Adrenal gland (tissue), 12 donors: ENCODE results near the gene WDR13. TPM values are rescaled to one million over a fixed set of nuclear protein-coding genes. Genes with fewer than 3 reads are reported as not detected.

ENCODE experiments used
- DNase-seq, 7 donors: peaks; one replicate each; pipeline ENCODE4 v3.0.0-alpha.2; 2019 to 2020
- H3K27ac ChIP-seq, 5 donors: fragments of 200-600 bp; sonication (generic) in 4 of 5; 1 replicate in 3 of 5; 2 replicates in 2 of 5; pipeline versions ENCODE4 v1.5.1 to v1.8.0; 2016 to 2020; ENCODE audit warnings: mild to moderate bottlenecking in 1 of 5
- H3K27me3 ChIP-seq: fragments of 200-600 bp; 2 replicates; pipeline ENCODE4 v1.8.0; 2021
- H3K36me3 ChIP-seq, 2 donors: fragments of 200-600 bp; replicated peaks in 1 of 2; 1 replicate in 1 of 2; 2 replicates in 1 of 2; pipeline versions ENCODE4 v1.5.1 to v1.8.0; 2018 to 2022
- H3K4me1 ChIP-seq, 2 donors: fragments of 200-600 bp; replicated peaks in 1 of 2; 1 replicate in 1 of 2; 2 replicates in 1 of 2; pipeline versions ENCODE4 v1.5.1 to v1.8.0; 2018 to 2021
- H3K4me3 ChIP-seq, 4 donors: fragments of 200-600 bp; sonication (generic) in 3 of 4; one replicate each; pipeline ENCODE4 v1.5.1; 2016 to 2018
- H3K9me3 ChIP-seq, 3 donors: fragments of 200-600 bp; sonication (generic) in 1 of 3; replicated peaks in 1 of 3; 1 replicate in 2 of 3; 2 replicates in 1 of 3; pipeline versions ENCODE4 v1.5.1 to v1.8.0; 2016 to 2021
- CTCF ChIP-seq, 6 experiments: fragments of 450-650 bp in 4 of 6; fragments of 200-600 bp in 2 of 6; sonication (generic) in 1 of 6; IDR thresholded peaks; 1 replicate in 5 of 6; 2 replicates in 1 of 6; pipeline versions ENCODE4 v1.5.1 to v1.8.0; 2016 to 2021; ENCODE audit warnings: antibody characterized with exemption in 6 of 6, mild to moderate bottlenecking in 2 of 6, moderate library complexity in 1 of 6
- POLR2A ChIP-seq, 2 donors: fragments of 450-650 bp; IDR thresholded peaks; one replicate each; pipeline ENCODE4 v1.6.1; 2017; ENCODE audit warnings: antibody characterized with exemption in 2 of 2, mild to moderate bottlenecking in 2 of 2, moderate library complexity in 1 of 2
- WGBS, 4 donors: extraction: QIAGEN DNeasy Blood & Tissue Kit in 2 of 4; methylation state at CpG; one replicate each; pipeline versions ENCODE4 v1.1.5 to v1.1.7; 2013 to 2017; 5-methylcytosine and 5-hydroxymethylcytosine counted together
- intact Hi-C, 2 donors: fragments of 100-400 bp; cut with DNase I; formaldehyde crosslinking; loops; one replicate each; pipeline versions ENCODE4 v1.14.1 to v1.15.0; 2022 to 2023
- polyA plus RNA-seq, 3 donors: library from polyadenylated mRNA; stranded (reverse); fragments of 200-250 nt in 2 of 3; fragments of 350-450 nt in 1 of 3; fragmentation: Illumina TruSeq in 1 of 3; extraction: RNeasy Lipid Tissue Mini Kit (QIAGEN cat#74804) in 1 of 3; gene quantifications; one replicate each; pipeline ENCODE4 v1.2.3, GENCODE V29; 2013 to 2014
- total RNA-seq, 9 donors: library from RNA; depleted of rRNA in 4 of 9; stranded (reverse); fragments of >200 nt in 4 of 9; fragments of 120-200 nt in 1 of 9; fragmentation: NEBNext Ultra II Directional in 1 of 9; extraction: Animal tissue kit (Norgen Biotek cat#: 25700) in 1 of 9; gene quantifications; one replicate each; pipeline versions ENCODE4 v1.1.0 to v1.2.4, GENCODE V29; 2013 to 2023
- donor health status: healthy with polysubstance abuse.
- donor health status: Bipolar disorder and iron deficiency.
- donor health status: DM: yes; HTN: yes; CAD: no.
- donor health status: DM: no; HTN: no; CAD: no.
- donor health status: DM: no; HTN: no; CAD: no.
- donor health status: DM: yes; HTN: yes; CAD: no.

Gene WDR13
- total and polyA plus RNA-seq, 12 donors: 53.5 to 677 (median 171) TPM

GRCh38 chrX:48573690-48574269, 23.5 kb upstream of the WDR13 start:
- H3K4me1 ChIP-seq: peaks cover 4 to 16% of the 10 kb centered on the region in 2 donors
- peak; percentile 39 to 75 (median 49) for DNase-seq
- TF ChIP-seq CTCF (IDR thresholded peaks at IDR 0.05): no peak
- no peak for TF ChIP-seq POLR2A (IDR thresholded peaks at IDR 0.05)
- WGBS, 4 donors: 28 to 53% (median 42%) methylated on average over 18 to 19 of the region's 19 CpGs
- no peaks in the 10 kb centered on the region for H3K27me3 ChIP-seq
- H3K27ac ChIP-seq: peak overlapping the region; percentile 89 to 99 (median 98)
- H3K36me3 ChIP-seq: peaks cover 0 to 34% of the 10 kb centered on the region in 2 donors
- no peaks in the 10 kb centered on the region for H3K9me3 ChIP-seq
- H3K4me3 ChIP-seq: peak overlapping the region in 1 of 4 donors; percentile 65
- intact Hi-C loops: no loop called here

GRCh38 chrX:48574270-48575266, 22.7 kb upstream of the WDR13 start, which contains the start of gene RBM3:
RBM3 (plus strand) TSS chrX:48574484; CDS start chrX:48575181, 697 bp downstream.
- peak; percentile 87 to 90 for TF ChIP-seq POLR2A (IDR thresholded peaks at IDR 0.05)
- peak in 5 of 6 experiments; percentile 15 to 56 (median 54) for TF ChIP-seq CTCF (IDR thresholded peaks at IDR 0.05)
- intact Hi-C loops: no loop called here
- peak; percentile 91 to 97 (median 94) for DNase-seq
- H3K36me3 ChIP-seq: peaks cover 0 to 34% of the 10 kb centered on the region in 2 donors
- H3K27me3 ChIP-seq: no peaks in the 10 kb centered on the region
- WGBS, 4 donors: 0 to 53% (median 18%) methylated on average over 17 to 71 of the region's 71 CpGs
- peak within 1 kb of the TSS; percentile 27 to 65 (median 59) for H3K4me3 ChIP-seq
- H3K9me3 ChIP-seq: no peaks in the 10 kb centered on the region
- H3K27ac ChIP-seq: peak within 1 kb of the TSS; percentile 89 to 99 (median 98)
- H3K4me1 ChIP-seq: peaks cover 4 to 16% of the 10 kb centered on the region in 2 donors

- H3K27ac ChIP-seq: peak overlapping the region in 3 of 5 donors; percentile 98 to 99 (median 98)
- H3K9me3 ChIP-seq: no peaks in the 10 kb centered on the region
- DNase-seq: no peak
- H3K36me3 ChIP-seq: peaks cover 0 to 34% of the 10 kb centered on the region in 2 donors
- WGBS, 4 donors: 55 to 72% (median 68%) methylated on average over 5 to 13 of the region's 13 CpGs
- peak overlapping the region in 2 of 4 donors; percentile 65 for H3K4me3 ChIP-seq
- H3K27me3 ChIP-seq: no peaks in the 10 kb centered on the region
- TF ChIP-seq POLR2A (IDR thresholded peaks at IDR 0.05): no peak
- TF ChIP-seq CTCF (IDR thresholded peaks at IDR 0.05): no peak
- H3K4me1 ChIP-seq: peaks cover 4 to 16% of the 10 kb centered on the region in 2 donors
- intact Hi-C loops: no loop called here
Observed at GRCh38 chrX:48575642-48576041, 21.6 kb upstream of the WDR13 start.

- intact Hi-C loops: no loop called here
- no peak for TF ChIP-seq POLR2A (IDR thresholded peaks at IDR 0.05)
- TF ChIP-seq CTCF (IDR thresholded peaks at IDR 0.05): no peak
- peak overlapping the region in 1 of 4 donors; percentile 65 for H3K4me3 ChIP-seq
- peaks cover 0 to 34% of the 10 kb centered on the region in 2 donors for H3K36me3 ChIP-seq
- H3K4me1 ChIP-seq: peaks cover 4 to 16% of the 10 kb centered on the region in 2 donors
- WGBS, 4 donors: 39 to 60% (median 49%) methylated on average over 5 to 6 of the region's 6 CpGs
- no peaks in the 10 kb centered on the region for H3K27me3 ChIP-seq
- no peak for DNase-seq
- H3K27ac ChIP-seq: peak overlapping the region in 3 of 5 donors; percentile 7 to 99 (median 98)
- H3K9me3 ChIP-seq: no peaks in the 10 kb centered on the region
Observed at GRCh38 chrX:48576108-48576507, 21.2 kb upstream of the WDR13 start.
